ENCODE results near the gene PADI3.

DNA sequence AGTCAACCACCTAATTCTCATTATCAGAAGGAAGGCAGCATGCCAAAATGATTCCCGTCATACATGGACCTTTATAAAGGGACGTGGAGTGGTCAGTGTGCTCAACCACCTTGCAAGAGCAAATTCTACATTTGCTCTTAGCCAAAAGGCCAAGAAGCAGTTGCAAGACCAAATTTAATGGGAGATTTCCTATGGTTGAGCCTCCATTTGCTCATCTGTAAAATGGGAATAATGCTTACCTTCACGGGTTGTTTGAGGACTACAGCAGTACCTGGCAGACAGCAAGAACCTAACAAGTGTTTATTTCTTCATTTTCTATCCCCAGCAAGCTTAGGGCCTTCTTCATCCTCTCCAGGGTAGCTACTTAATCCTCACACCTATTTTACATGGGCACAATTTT lies 41.7 kb downstream of the PADI3 start:
- TF ChIP-seq, protein P1, sequence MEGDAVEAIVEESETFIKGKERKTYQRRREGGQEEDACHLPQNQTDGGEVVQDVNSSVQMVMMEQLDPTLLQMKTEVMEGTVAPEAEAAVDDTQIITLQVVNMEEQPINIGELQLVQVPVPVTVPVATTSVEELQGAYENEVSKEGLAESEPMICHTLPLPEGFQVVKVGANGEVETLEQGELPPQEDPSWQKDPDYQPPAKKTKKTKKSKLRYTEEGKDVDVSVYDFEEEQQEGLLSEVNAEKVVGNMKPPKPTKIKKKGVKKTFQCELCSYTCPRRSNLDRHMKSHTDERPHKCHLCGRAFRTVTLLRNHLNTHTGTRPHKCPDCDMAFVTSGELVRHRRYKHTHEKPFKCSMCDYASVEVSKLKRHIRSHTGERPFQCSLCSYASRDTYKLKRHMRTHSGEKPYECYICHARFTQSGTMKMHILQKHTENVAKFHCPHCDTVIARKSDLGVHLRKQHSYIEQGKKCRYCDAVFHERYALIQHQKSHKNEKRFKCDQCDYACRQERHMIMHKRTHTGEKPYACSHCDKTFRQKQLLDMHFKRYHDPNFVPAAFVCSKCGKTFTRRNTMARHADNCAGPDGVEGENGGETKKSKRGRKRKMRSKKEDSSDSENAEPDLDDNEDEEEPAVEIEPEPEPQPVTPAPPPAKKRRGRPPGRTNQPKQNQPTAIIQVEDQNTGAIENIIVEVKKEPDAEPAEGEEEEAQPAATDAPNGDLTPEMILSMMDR (IDR thresholded peaks at IDR 0.05) = no peak
- no peak for TF ChIP-seq POLR2A (IDR thresholded peaks at IDR 0.05)
- TF ChIP-seq POLR2AphosphoS5 (IDR thresholded peaks at IDR 0.05) = no peak
